ENCODE measurements around the gene CTNND2.

The CTNND2 gene

GRCh38 chr5:11504886-11505193, 399.4 kb downstream of the CTNND2 start:
- TF ChIP-seq CTCF (IDR thresholded peaks at IDR 0.05) = no peak

GRCh38 chr5:11504065-11504885, 400.0 kb downstream of the CTNND2 start:
- TF ChIP-seq CTCF (IDR thresholded peaks at IDR 0.05) = no peak

GRCh38 chr5:11502783-11503182, 401.5 kb downstream of the CTNND2 start:
- TF ChIP-seq CTCF (IDR thresholded peaks at IDR 0.05) = no peak

- no peak for TF ChIP-seq CTCF (IDR thresholded peaks at IDR 0.05)
These were observed 406.6 kb downstream of the CTNND2 start for GRCh38 chr5:11497651-11498050.

- TF ChIP-seq CTCF (IDR thresholded peaks at IDR 0.05) = no peak
These were observed 408.0 kb downstream of the CTNND2 start for GRCh38 chr5:11496137-11496719.

GRCh38 chr5:11494340-11494739, 409.9 kb downstream of the CTNND2 start:
- peak; percentile 28; the same call in 1 of the 2 replicates for TF ChIP-seq CTCF (IDR thresholded peaks at IDR 0.05)

- no peak for TF ChIP-seq CTCF (IDR thresholded peaks at IDR 0.05)
These were observed 412.7 kb downstream of the CTNND2 start for GRCh38 chr5:11491404-11492075.

All from LNCAP (cell line).